Nephron progenitor cell (in vitro differentiated cells): ENCODE measurements around the gene SHROOM3.

Source experiments
- DNase-seq: peaks from one replicate; pipeline ENCODE4 v3.0.0; 2021
- H3K27ac Mint-ChIP-seq: 2 replicates; pipeline ENCODE4 v1.8.0; 2021; ENCODE audit warnings: mild to moderate bottlenecking, moderate library complexity, mixed read lengths
- H3K27me3 Mint-ChIP-seq: 2 replicates; pipeline ENCODE4 v1.8.0; 2021; ENCODE audit warnings: mild to moderate bottlenecking, low read depth, mixed read lengths; ENCODE audit not compliant: poor library complexity
- H3K36me3 Mint-ChIP-seq: 2 replicates; pipeline ENCODE4 v1.8.0; 2021; ENCODE audit warnings: low read depth, mixed read lengths
- H3K4me1 Mint-ChIP-seq: 2 replicates; pipeline ENCODE4 v1.8.0; 2021; ENCODE audit warnings: mixed read lengths
- H3K4me3 Mint-ChIP-seq: 2 replicates; pipeline ENCODE4 v1.8.0; 2021; ENCODE audit warnings: mild to moderate bottlenecking, moderate library complexity, mixed read lengths
- H3K9me3 Mint-ChIP-seq: 2 replicates; pipeline ENCODE4 v1.8.0; 2021; ENCODE audit warnings: mild to moderate bottlenecking, moderate library complexity, mixed read lengths
- CTCF ChIP-seq: fragments of 200-600 bp; sonication (generic); IDR thresholded peaks from 2 replicates; pipeline ENCODE4 v1.5.0; 2021; ENCODE audit warnings: antibody characterized with exemption

The SHROOM3 gene

GRCh38 chr4:76823495-76823894, 388.5 kb downstream of the SHROOM3 start:
- peaks cover 47% of the 10 kb centered on the region for H3K9me3 Mint-ChIP-seq
- peaks cover 56% of the 10 kb centered on the region for H3K4me1 Mint-ChIP-seq
- peak overlapping the region; percentile 96 for H3K27ac Mint-ChIP-seq
- no peak for TF ChIP-seq CTCF
- DNase-seq = no peak
- peaks cover 47% of the 10 kb centered on the region for H3K36me3 Mint-ChIP-seq
- H3K4me3 Mint-ChIP-seq = no peak overlapping the region
- H3K27me3 Mint-ChIP-seq = peaks cover 10% of the 10 kb centered on the region

GRCh38 chr4:76830612-76830963, 395.6 kb downstream of the SHROOM3 start:
- H3K27me3 Mint-ChIP-seq = peaks cover 4% of the 10 kb centered on the region
- H3K4me1 Mint-ChIP-seq = peaks cover 71% of the 10 kb centered on the region
- no peak for DNase-seq
- H3K27ac Mint-ChIP-seq = peak overlapping the region; percentile 100
- peaks cover 5% of the 10 kb centered on the region for H3K36me3 Mint-ChIP-seq
- H3K9me3 Mint-ChIP-seq = peaks cover 15% of the 10 kb centered on the region
- H3K4me3 Mint-ChIP-seq = peak overlapping the region; percentile 67
- TF ChIP-seq CTCF = no peak

GRCh38 chr4:76830964-76831703, 396.1 kb downstream of the SHROOM3 start:
- Mint-ChIP-seq H3K36me3 (peaks cover 5% of the 10 kb centered on the region), H3K4me1 (peaks cover 73% of the 10 kb centered on the region), H3K27ac (peak overlapping the region; percentile 100), H3K4me3 (peak overlapping the region; percentile 67), H3K9me3 (peaks cover 15% of the 10 kb centered on the region), H3K27me3 (peaks cover 4% of the 10 kb centered on the region)
- peak; percentile 40 for DNase-seq
- no peak for TF ChIP-seq CTCF

- peak overlapping the region; percentile 100 for H3K27ac Mint-ChIP-seq
- peaks cover 15% of the 10 kb centered on the region for H3K9me3 Mint-ChIP-seq
- H3K27me3 Mint-ChIP-seq = peaks cover 4% of the 10 kb centered on the region
- H3K36me3 Mint-ChIP-seq = peaks cover 5% of the 10 kb centered on the region
- peaks cover 73% of the 10 kb centered on the region for H3K4me1 Mint-ChIP-seq
- DNase-seq = peak; percentile 12
- peak overlapping the region; percentile 36 for H3K4me3 Mint-ChIP-seq
- no peak for TF ChIP-seq CTCF
Measured at GRCh38 chr4:76831711-76832373, 396.8 kb downstream of the SHROOM3 start.
